Amygdala (tissue), 56 donors: ENCODE measurements around the gene TXNL4A.

Source experiments
- DNase-seq, 56 donors: peaks; one replicate each; lab custom pipeline; 2025; lab: John Stamatoyannopoulos, UW

The TXNL4A gene

GRCh38 chr18:79951545-79952455 lies 36.6 kb downstream of the TXNL4A start, which contains the start of gene SLC66A2:
TSS of gene SLC66A2 (minus strand) at chr18:79951653. CDS start at chr18:79950926, 727 bp downstream.
- DNase-seq, result peak; percentile 28 to 94 (median 76)

DNA sequence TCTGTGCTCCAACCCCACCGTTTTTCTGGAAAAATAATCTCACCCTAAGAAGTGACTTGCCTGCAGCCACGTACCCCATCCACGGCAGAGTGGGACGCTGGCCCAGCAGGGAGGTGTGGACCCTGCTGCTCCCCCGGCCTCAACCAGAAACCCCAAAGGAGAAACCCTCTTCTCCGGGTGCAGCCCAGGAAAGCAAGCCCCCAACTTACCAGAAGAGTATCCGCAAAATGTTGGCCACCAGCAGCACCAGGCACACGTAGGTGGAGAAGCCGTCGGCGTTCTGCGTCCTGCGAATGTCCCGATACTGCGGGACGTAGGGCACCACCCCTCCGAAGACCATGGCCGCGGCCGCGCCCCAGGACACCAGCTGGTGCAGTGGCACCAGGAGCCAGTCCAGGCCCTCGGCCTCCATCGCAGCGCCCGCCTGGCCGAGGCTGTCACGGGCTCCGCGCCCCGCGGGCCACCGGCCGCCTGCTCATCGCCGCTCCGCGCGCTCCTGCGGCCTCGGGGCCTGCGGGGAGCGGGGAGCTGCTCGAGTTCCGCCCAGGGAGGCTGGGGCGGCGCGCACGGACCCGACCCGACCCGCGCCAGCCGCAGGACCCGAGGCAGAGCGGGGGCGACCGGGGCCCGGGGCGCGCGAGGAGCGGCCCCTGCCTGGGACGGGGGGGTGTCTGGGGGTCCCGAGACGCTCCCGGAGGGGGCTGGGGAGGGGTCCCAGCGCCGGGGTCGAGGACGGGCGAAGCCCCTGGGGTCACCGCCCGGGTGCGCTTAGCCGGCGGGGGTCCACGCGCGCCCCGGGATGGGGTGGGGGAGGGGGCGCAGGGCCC lies 37.6 kb downstream of the TXNL4A start:
- no peak for DNase-seq

DNA sequence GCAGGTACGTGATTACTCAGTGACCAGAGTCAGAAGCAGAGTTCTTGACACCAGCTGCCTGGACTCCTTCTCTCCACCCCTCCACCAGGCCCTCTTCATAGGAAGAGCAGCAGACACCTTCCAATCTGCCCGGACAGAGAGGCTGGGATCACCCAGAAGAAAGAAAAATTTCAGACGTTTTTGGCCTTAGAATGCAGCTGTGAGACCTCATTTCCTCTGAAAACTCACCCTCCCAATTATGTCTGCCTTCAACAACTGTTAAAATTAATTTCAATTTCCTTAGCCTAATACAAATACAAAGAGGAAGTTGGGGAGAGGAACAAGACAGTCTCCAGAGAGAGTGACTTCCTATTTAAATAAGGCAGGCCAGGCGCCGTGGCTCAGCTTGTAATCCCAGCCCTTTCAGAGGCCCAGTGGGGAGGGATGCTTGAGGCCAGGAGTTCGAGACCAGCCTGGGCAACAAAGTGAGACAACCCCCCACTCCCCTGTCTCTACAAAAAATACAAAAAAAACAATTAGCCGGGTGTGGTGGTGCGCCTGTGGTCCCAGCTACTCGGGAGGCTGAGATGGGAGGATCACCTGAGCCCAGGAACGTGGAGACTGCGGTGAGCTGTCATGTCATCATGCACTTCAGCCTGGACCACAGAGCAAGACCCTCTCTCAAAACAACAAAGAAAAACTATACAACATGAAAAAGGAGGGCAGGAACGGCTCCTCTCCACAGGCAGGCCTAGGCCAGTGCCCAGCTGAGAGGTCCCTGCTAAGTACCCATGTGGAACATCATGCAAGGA lies 38.5 kb downstream of the TXNL4A start:
- DNase-seq, result no peak

DNA sequence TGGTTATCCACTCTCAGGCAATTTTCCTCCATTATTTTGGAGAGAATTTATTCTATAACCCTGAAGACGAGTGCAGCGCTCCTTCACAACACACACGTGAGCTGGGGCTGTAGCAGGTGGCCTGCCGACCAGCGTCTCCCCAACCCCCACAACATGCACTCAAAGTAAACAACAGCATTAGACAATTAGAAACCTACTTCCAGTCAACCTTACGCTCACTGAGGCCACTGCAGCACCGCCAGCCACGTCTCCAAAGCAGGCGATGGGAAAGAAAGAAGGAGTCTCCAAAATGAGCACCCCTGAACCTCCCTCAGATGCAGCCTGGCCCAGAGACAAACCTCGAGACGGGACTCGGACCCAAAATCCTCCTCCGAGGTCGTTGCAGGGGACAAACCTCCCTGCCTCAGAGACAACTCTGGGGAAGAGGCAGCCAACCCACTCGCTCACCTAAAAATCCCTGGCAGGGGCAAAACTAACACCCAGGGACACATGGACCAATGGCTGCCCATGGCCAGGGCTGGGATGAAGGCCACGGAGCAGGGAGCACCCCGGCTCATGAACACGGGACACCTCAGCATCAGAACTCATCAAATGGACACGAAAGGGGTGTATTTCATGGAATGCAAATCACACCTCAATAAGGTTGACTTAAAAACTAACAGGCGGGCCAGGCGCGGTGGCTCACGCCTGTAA lies 39.5 kb downstream of the TXNL4A start:
- DNase-seq, result no peak

DNA sequence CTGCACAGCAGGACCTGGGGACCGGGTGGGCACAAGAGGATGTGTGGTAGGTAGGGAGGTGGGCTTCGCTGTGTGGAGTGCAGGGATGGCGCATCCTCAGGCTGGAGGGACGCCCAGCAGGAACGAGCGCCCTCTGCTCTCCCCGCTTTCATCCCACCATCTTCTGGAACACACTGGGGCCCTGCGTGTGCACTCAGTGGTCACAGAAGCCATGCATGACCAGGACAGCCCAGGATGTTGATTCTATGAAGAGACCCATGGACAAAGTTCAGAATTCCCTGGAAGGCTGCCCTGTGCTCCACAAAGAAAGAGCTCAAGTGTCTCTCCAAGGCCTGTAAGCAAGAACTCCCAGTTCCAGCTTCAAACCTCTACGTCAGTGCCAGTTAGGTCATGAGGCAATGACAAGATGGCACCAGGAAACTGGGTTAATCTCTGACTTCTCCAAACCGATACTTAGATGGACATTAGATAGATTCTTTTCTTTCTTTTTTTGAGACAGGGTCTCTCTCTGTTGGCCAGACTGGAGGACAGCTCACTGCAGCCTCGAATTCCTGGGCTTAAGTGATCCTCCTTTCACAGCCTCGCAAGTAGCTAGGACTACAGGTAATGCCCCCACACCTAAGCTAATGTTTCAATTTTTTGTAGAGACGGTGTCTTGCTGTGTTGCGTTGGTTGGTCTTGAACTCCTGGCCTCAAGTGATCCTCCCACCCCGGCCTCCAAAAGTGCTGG lies 40.3 kb downstream of the TXNL4A start:
- no peak for DNase-seq

DNA sequence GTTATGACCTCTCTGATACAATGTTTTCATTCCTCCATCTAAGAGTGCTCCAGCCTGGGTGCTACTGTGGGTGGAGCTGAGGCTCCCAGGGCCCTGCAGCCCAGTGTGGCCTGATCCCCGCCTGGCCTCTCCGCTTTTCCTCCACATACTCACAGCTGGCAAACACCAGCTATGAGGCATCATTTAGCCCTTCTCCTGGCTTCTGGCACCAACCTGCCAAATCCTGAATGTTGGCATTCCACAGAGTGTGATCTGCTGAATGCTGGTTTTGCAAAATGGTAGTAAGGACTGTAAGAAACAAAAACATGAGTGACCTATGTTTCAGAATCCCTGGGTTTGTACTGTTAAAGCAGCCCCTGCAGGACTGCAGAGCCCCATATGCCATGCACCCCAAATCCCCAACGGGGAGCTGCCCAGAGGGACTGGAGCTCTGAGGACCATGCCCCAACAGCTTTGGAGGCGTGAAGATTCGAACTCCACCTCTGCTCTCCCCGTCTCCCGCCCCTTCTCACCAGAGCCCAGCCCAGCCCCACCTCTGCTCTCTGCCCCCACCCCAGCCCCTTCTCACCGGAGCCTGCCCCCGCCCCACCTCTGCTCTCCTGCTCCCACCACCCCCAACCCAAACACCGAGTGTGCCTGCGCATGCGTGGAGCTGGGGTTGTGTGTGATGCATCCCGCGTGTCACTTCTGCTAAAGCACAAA lies 41.2 kb downstream of the TXNL4A start:
- DNase-seq, result no peak

GRCh38 chr18:79945118-79946042 lies 43.0 kb downstream of the TXNL4A start:
- DNase-seq, result no peak

DNA sequence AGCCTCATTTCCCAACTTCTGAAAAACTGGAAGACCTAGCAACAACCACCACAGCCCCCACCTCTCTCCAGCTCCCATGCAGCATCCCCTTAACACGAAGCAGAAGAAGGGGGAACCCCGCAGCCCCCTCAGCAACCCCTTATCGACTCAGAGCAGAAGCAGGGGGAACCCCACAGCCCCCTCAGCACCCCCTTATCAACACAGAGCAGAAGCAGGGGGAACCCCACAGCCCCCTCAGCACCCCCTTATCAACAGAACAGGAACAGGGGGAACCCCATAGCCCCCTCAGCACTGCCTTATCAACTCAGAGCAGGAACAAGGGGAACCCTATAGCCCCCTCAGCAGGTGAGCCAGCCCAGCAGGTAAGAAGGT lies 43.6 kb downstream of the TXNL4A start:
- DNase-seq, result no peak

DNA sequence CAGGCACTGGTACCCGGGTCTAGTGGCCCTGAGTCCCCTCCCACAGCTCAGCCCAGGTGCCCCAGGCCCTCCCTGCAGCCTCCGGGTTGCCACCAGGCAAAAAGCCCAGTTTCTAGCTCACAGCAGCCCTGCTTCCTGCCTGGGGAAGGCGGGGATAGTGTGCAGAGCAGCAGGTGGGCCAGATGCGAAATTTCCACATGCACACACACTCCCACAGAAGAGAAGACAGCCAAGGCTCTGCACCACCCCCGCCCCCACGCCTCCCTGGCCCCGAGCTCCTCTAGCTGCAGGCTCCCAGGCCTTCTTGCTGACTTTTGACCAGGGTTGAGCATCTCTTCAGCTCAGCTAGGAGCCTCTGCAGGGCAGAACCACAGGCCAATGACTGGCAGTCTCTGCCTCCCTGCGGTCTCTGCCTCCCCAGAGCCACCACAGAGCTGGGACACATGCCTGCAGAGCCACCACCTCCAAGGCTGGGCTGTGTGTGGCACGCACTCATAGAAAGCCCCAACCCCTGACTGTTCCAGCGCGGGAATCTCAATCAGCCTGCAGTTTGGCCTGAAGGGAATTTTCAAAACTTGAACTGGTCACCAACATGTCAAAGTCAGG lies 44.1 kb downstream of the TXNL4A start:
- DNase-seq, result no peak

DNA sequence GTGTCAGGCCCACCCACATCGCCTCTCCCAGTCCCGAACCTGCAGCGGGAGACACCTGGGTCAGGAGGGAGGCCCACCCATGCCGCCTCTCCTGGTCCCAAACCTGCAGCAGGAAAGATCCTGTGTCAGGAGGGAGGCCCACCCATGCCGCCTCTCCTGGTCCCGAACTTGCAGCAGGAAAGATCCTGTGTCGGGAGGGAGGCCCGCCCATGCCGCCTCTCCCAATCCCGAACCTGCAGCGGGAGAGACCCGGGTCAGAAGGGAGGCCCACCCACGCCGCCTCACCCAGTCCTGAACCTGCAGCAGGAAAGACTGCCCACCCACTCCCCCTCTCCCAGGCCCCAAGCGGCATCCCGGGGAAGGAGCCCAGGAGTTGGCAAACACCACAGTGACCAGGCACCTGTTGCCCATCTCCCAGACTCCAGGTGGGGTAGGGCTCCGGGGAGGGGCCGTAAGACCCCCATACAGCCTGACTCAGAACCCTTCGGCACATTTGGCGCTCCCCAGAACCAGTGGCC lies 44.7 kb downstream of the TXNL4A start:
- no peak for DNase-seq

GRCh38 chr18:79942786-79943607 lies 45.4 kb downstream of the TXNL4A start:
- no peak for DNase-seq

DNA sequence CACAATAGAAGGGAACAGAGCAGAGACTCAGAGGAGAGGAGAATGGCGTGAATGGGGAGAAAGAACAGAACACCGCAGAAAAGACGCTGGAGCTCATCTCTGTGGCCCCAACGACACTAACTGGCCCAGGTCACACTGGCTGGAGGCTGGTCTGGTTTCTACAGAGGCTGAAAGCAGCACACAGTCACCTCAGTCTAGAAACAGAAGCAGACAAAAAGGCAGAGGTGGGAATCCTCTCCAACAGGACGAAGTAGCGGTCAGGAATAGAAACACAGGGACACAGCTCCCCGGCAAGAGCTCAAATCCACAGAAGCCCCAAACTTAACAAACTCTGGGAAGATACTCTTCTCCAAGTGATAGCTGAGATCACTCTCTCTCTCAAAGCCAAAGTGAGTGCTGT lies 46.2 kb downstream of the TXNL4A start:
- no peak for DNase-seq

- DNase-seq, result peak in 4 of 56 donors; percentile 39 to 58 (median 48)
Observed at GRCh38 chr18:79941473-79942119, 46.8 kb downstream of the TXNL4A start.

GRCh38 chr18:79940814-79941472 lies 47.4 kb downstream of the TXNL4A start:
- no peak for DNase-seq
